Liver (tissue), 9 donors: ENCODE measurements around the gene SLIT3. TPM values are rescaled to one million over a fixed set of nuclear protein-coding genes. Genes with fewer than 3 reads are reported as not detected.

Experiments
- DNase-seq: peaks from one replicate; pipeline ENCODE4 v3.0.0-alpha.2; 2017; ENCODE audit warnings: low spot score
- H3K27ac ChIP-seq, 2 donors: one replicate each; pipeline ENCODE4 v1.7.0; 2013; ENCODE audit warnings: inconsistent platforms in 2 of 2, low read length in 2 of 2, control low read depth in 1 of 2, low read depth in 1 of 2, mild to moderate bottlenecking in 1 of 2
- H3K27me3 ChIP-seq, 4 donors: one replicate each; pipeline versions ENCODE4 v1.6.1 to v1.7.0; 2013; ENCODE audit warnings: low read length in 3 of 4, inconsistent platforms in 1 of 4, mild to moderate bottlenecking in 1 of 4, moderate library complexity in 1 of 4; ENCODE audit not compliant: control insufficient read depth in 4 of 4, insufficient read depth in 4 of 4
- H3K36me3 ChIP-seq, 4 donors: one replicate each; pipeline versions ENCODE4 v1.6.1 to v1.7.0; 2013; ENCODE audit warnings: low read length in 3 of 4, mild to moderate bottlenecking in 3 of 4, low read depth in 1 of 4, moderate library complexity in 1 of 4; ENCODE audit not compliant: control insufficient read depth in 4 of 4, insufficient read depth in 3 of 4
- H3K4me1 ChIP-seq, 4 donors: one replicate each; pipeline versions ENCODE4 v1.6.1 to v1.7.0; 2013; ENCODE audit warnings: low read length in 3 of 4, mild to moderate bottlenecking in 3 of 4, moderate library complexity in 1 of 4; ENCODE audit not compliant: control insufficient read depth in 4 of 4, insufficient read depth in 4 of 4
- H3K4me3 ChIP-seq, 3 donors: one replicate each; pipeline versions ENCODE4 v1.6.1 to v1.7.0; 2013; ENCODE audit warnings: low read length in 3 of 3, control low read depth in 1 of 3, low read depth in 1 of 3, mild to moderate bottlenecking in 1 of 3
- H3K9ac ChIP-seq, 2 donors: one replicate each; pipeline ENCODE4 v1.7.0; 2013; ENCODE audit warnings: low read length in 2 of 2, mild to moderate bottlenecking in 2 of 2, moderate library complexity in 2 of 2, control low read depth in 1 of 2, low read depth in 1 of 2
- H3K9me3 ChIP-seq, 4 donors: one replicate each; pipeline versions ENCODE4 v1.6.1 to v1.7.0; 2013; ENCODE audit warnings: low read length in 3 of 4; ENCODE audit not compliant: control insufficient read depth in 4 of 4
- EGR1 ChIP-seq, 2 donors: IDR thresholded peaks; 2 replicates each; pipeline ENCODE4 v1.6.1; 2016 to 2018; ENCODE audit warnings: antibody characterized with exemption in 2 of 2, low read depth in 2 of 2
- FOXA1 ChIP-seq: IDR thresholded peaks from 2 replicates; pipeline ENCODE4 v1.6.1; 2016; ENCODE audit warnings: antibody characterized with exemption
- FOXA2 ChIP-seq: IDR thresholded peaks from 2 replicates; pipeline ENCODE4 v1.6.1; 2016; ENCODE audit warnings: antibody characterized with exemption
- GABPA ChIP-seq, 2 donors: IDR thresholded peaks in 1 of 2; conservative IDR thresholded peaks in 1 of 2; 2 replicates each; pipeline ENCODE4 v1.6.1; 2016; ENCODE audit warnings: antibody characterized with exemption in 2 of 2, mild to moderate bottlenecking in 1 of 2, moderate library complexity in 1 of 2
- HNF4A ChIP-seq, 2 donors: conservative IDR thresholded peaks; 2 replicates each; pipeline ENCODE4 v1.6.1; 2016; ENCODE audit warnings: antibody characterized with exemption in 2 of 2, mild to moderate bottlenecking in 2 of 2
- HNF4G ChIP-seq: IDR thresholded peaks from 2 replicates; pipeline ENCODE4 v1.6.1; 2016; ENCODE audit warnings: antibody characterized with exemption
- JUND ChIP-seq, 2 donors: IDR thresholded peaks; 2 replicates each; pipeline ENCODE4 v1.6.1; 2016; ENCODE audit warnings: antibody characterized with exemption in 2 of 2
- NR2F2 ChIP-seq: IDR thresholded peaks from 2 replicates; pipeline ENCODE4 v1.6.1; 2016; ENCODE audit warnings: antibody characterized with exemption
- RAD21 ChIP-seq, 2 donors: IDR thresholded peaks; 2 replicates each; pipeline ENCODE4 v1.6.1; 2016; ENCODE audit warnings: antibody characterized with exemption in 2 of 2, mild to moderate bottlenecking in 2 of 2
- RXRA ChIP-seq, 2 donors: IDR thresholded peaks; 2 replicates each; pipeline ENCODE4 v1.6.1; 2017 to 2018; ENCODE audit warnings: antibody characterized with exemption in 2 of 2, mild to moderate bottlenecking in 1 of 2
- SP1 ChIP-seq: IDR thresholded peaks from 2 replicates; pipeline ENCODE4 v1.6.1; 2018; ENCODE audit warnings: antibody characterized with exemption, mild to moderate bottlenecking
- TAF1 ChIP-seq: conservative IDR thresholded peaks from 2 replicates; pipeline ENCODE4 v1.6.1; 2016; ENCODE audit warnings: antibody characterized with exemption, mild to moderate bottlenecking
- YY1 ChIP-seq: IDR thresholded peaks from 2 replicates; pipeline ENCODE4 v1.6.1; 2016; ENCODE audit warnings: antibody characterized with exemption, mild to moderate bottlenecking
- WGBS: extraction: QIAGEN DNeasy Blood & Tissue Kit; methylation state at CpG from one replicate; pipeline ENCODE4 v1.1.7; 2013; 5-methylcytosine and 5-hydroxymethylcytosine counted together
- polyA plus RNA-seq, 2 donors: library from polyadenylated mRNA; stranded (reverse) in 1 of 2; unstranded in 1 of 2; fragments of 200-250 nt in 1 of 2; fragments of >200 nt in 1 of 2; fragmentation: Nextera tagmentation in 1 of 2; extraction: Ambion mirVana in 1 of 2; gene quantifications; one replicate each; pipeline versions ENCODE4 v1.2.1 to v1.2.3, GENCODE V29; 2013 to 2015
- total RNA-seq, 2 donors: library from RNA; depleted of rRNA; stranded (reverse); fragments of >200 nt; gene quantifications; one replicate each; pipeline ENCODE4 v1.2.3, GENCODE V29; 2014
- TF ChIP-seq, protein P1 (sequence below): IDR thresholded peaks from 2 replicates; pipeline ENCODE4 v1.6.1; 2016; ENCODE audit warnings: antibody characterized with exemption
- TF ChIP-seq, protein P2 (sequence below): IDR thresholded peaks from 2 replicates; pipeline ENCODE4 v1.6.1; 2016; ENCODE audit warnings: antibody characterized with exemption, mild to moderate bottlenecking
- TF ChIP-seq, protein P3 (sequence below): IDR thresholded peaks from 2 replicates; pipeline ENCODE4 v1.6.1; 2016; ENCODE audit warnings: antibody characterized with exemption
- TF ChIP-seq, protein P4 (sequence below): fragments of 150-350 bp; IDR thresholded peaks from 2 replicates; pipeline ENCODE4 v1.5.1; 2017; ENCODE audit warnings: improper control_type of control experiment, low read depth, low read length; ENCODE audit not compliant: missing input control
- donor health status: healthy.
- donor health status: healthy.
- donor health status: healthy.
- donor health status: healthy.
- donor health status: healthy.

SLIT3 gene
- total and polyA plus RNA-seq, 4 donors, result 0.61 to 1.3 (median 0.91) TPM

DNA sequence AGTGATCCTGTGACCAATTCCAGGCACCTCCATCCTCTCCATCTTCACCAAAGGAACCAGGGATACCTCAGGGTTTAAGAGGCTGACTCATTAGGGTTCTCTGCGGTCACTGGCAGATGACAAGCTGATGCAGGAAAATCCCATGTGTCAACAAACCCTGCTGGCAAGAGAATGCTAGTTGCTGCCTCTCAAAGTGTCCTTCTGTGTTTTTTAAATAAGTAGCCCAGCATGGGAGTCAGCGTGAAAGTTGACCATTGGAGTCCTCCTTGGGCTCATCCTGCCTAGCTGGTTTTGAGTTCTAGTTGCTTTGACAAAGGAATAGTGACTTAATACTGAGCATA is 200.2 kb downstream of the SLIT3 start:
- no peaks in the 10 kb centered on the region for H3K36me3 ChIP-seq
- DNase-seq, result no peak
- H3K4me1 ChIP-seq, result no peaks in the 10 kb centered on the region
- peaks cover 0 to 5% (median 0%) of the 10 kb centered on the region in 4 donors for H3K9me3 ChIP-seq
- H3K27ac ChIP-seq, result no peak overlapping the region
- no peaks in the 10 kb centered on the region for H3K27me3 ChIP-seq
- no peak overlapping the region for H3K4me3 ChIP-seq
- 42% methylated on average over 2 of the region's 2 CpGs for WGBS
- no peak overlapping the region for H3K9ac ChIP-seq
- TF ChIP-seq NR2F2 (no peak), EGR1 (IDR thresholded peaks at IDR 0.05; ENCODE audit: low read depth in 2 of 2) (no peak), GABPA (IDR thresholded peaks at IDR 0.05 in 1 of 2, conservative IDR thresholded peaks at IDR 0.05 in 1 of 2) (no peak), HNF4A (conservative IDR thresholded peaks at IDR 0.05) (no peak), HNF4G (no peak), FOXA1 (no peak), FOXA2 (no peak), RXRA (IDR thresholded peaks at IDR 0.05) (no peak), SP1 (no peak), RAD21 (IDR thresholded peaks at IDR 0.05) (no peak), TAF1 (no peak), JUND (IDR thresholded peaks at IDR 0.05) (no peak), YY1 (no peak)
- TF ChIP-seq, protein P1, sequence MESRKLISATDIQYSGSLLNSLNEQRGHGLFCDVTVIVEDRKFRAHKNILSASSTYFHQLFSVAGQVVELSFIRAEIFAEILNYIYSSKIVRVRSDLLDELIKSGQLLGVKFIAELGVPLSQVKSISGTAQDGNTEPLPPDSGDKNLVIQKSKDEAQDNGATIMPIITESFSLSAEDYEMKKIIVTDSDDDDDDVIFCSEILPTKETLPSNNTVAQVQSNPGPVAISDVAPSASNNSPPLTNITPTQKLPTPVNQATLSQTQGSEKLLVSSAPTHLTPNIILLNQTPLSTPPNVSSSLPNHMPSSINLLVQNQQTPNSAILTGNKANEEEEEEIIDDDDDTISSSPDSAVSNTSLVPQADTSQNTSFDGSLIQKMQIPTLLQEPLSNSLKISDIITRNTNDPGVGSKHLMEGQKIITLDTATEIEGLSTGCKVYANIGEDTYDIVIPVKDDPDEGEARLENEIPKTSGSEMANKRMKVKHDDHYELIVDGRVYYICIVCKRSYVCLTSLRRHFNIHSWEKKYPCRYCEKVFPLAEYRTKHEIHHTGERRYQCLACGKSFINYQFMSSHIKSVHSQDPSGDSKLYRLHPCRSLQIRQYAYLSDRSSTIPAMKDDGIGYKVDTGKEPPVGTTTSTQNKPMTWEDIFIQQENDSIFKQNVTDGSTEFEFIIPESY, result no peak
- TF ChIP-seq, protein P2, sequence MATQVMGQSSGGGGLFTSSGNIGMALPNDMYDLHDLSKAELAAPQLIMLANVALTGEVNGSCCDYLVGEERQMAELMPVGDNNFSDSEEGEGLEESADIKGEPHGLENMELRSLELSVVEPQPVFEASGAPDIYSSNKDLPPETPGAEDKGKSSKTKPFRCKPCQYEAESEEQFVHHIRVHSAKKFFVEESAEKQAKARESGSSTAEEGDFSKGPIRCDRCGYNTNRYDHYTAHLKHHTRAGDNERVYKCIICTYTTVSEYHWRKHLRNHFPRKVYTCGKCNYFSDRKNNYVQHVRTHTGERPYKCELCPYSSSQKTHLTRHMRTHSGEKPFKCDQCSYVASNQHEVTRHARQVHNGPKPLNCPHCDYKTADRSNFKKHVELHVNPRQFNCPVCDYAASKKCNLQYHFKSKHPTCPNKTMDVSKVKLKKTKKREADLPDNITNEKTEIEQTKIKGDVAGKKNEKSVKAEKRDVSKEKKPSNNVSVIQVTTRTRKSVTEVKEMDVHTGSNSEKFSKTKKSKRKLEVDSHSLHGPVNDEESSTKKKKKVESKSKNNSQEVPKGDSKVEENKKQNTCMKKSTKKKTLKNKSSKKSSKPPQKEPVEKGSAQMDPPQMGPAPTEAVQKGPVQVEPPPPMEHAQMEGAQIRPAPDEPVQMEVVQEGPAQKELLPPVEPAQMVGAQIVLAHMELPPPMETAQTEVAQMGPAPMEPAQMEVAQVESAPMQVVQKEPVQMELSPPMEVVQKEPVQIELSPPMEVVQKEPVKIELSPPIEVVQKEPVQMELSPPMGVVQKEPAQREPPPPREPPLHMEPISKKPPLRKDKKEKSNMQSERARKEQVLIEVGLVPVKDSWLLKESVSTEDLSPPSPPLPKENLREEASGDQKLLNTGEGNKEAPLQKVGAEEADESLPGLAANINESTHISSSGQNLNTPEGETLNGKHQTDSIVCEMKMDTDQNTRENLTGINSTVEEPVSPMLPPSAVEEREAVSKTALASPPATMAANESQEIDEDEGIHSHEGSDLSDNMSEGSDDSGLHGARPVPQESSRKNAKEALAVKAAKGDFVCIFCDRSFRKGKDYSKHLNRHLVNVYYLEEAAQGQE, result no peak
- TF ChIP-seq, protein P3, sequence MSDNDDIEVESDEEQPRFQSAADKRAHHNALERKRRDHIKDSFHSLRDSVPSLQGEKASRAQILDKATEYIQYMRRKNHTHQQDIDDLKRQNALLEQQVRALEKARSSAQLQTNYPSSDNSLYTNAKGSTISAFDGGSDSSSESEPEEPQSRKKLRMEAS, result no peak
- TF ChIP-seq, protein P4, sequence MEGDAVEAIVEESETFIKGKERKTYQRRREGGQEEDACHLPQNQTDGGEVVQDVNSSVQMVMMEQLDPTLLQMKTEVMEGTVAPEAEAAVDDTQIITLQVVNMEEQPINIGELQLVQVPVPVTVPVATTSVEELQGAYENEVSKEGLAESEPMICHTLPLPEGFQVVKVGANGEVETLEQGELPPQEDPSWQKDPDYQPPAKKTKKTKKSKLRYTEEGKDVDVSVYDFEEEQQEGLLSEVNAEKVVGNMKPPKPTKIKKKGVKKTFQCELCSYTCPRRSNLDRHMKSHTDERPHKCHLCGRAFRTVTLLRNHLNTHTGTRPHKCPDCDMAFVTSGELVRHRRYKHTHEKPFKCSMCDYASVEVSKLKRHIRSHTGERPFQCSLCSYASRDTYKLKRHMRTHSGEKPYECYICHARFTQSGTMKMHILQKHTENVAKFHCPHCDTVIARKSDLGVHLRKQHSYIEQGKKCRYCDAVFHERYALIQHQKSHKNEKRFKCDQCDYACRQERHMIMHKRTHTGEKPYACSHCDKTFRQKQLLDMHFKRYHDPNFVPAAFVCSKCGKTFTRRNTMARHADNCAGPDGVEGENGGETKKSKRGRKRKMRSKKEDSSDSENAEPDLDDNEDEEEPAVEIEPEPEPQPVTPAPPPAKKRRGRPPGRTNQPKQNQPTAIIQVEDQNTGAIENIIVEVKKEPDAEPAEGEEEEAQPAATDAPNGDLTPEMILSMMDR, result no peak
